Vagina (tissue), 2 donors: ENCODE measurements around the gene DENND1A. TPM values are rescaled to one million over a fixed set of nuclear protein-coding genes. Genes with fewer than 3 reads are reported as not detected.

Experiments
- DNase-seq, 2 donors: peaks; one replicate each; pipeline ENCODE4 v3.0.0-alpha.2; 2017; ENCODE audit errors: extremely low spot score in 2 of 2
- H3K27ac ChIP-seq: fragments of 200-600 bp; sonication (generic); one replicate; pipeline ENCODE4 v1.5.1; 2019
- H3K27me3 ChIP-seq: fragments of 200-600 bp; sonication (generic); one replicate; pipeline ENCODE4 v1.5.1; 2019
- H3K36me3 ChIP-seq, 2 donors: fragments of 200-600 bp; sonication (generic); one replicate each; pipeline ENCODE4 v1.5.1; 2017 to 2019
- H3K4me1 ChIP-seq: fragments of 200-600 bp; sonication (generic); one replicate; pipeline ENCODE4 v1.5.1; 2019
- H3K4me3 ChIP-seq, 2 donors: fragments of 200-600 bp; sonication (generic); 1 replicate in 1 of 2; 2 replicates in 1 of 2; pipeline ENCODE4 v1.5.1; 2016 to 2019
- H3K9me3 ChIP-seq: fragments of 200-600 bp; sonication (generic); one replicate; pipeline ENCODE4 v1.5.1; 2019
- POLR2A ChIP-seq, 2 donors: fragments of 450-650 bp; IDR thresholded peaks; one replicate each; pipeline ENCODE4 v1.6.1; 2017; ENCODE audit warnings: antibody characterized with exemption in 2 of 2, mild to moderate bottlenecking in 2 of 2, moderate library complexity in 2 of 2
- POLR2AphosphoS5 ChIP-seq, 2 donors: sonication (generic); formaldehyde crosslinking; IDR thresholded peaks; one replicate each; pipeline ENCODE4 v1.9.0; 2017; ENCODE audit warnings: antibody characterized with exemption in 2 of 2, mild to moderate bottlenecking in 2 of 2, low read depth in 1 of 2; ENCODE audit not compliant: insufficient read depth in 1 of 2
- intact Hi-C: fragments of 100-400 bp; cut with DNase I; formaldehyde crosslinking; loops from one replicate; pipeline ENCODE4 v1.15.1; 2023
- total RNA-seq: library from RNA; depleted of rRNA; stranded (reverse); fragments of >200 nt; gene quantifications from one replicate; pipeline ENCODE4 v1.2.3, GENCODE V29; 2016
- TF ChIP-seq, protein P1 (sequence below), 3 experiments: fragments of 450-650 bp in 2 of 3; fragments of 200-600 bp in 1 of 3; sonication (generic) in 1 of 3; IDR thresholded peaks; one replicate each; pipeline ENCODE4 v1.5.1; 2017 to 2019; ENCODE audit warnings: antibody characterized with exemption in 3 of 3, mild to moderate bottlenecking in 2 of 3, moderate library complexity in 2 of 3

Gene DENND1A
- total RNA-seq, 1 donor from 2014 or later = 20.4 TPM

DNA sequence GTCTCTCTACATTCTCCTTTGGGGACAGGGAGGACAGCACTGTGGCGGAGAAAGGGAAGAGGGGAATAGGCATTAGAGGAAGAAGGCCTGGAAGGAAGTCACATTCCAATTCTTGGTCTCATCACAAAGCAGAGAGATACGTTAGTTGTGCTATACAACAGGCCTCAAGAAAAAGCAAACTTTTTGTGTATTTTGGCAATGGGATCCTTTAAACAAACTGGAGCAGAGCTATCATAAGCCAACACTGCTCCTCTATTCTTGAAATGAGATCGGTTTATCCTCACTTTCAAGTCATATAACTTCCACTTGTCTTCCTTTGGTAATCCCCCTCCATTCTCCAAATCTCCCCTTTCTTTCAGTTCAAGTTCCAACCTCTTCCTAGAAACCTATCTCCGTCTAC is 6.5 kb downstream of the DENND1A start:
- Histone ChIP-seq H3K27ac (no peak overlapping the region), H3K27me3 (no peaks in the 10 kb centered on the region), H3K4me1 (peaks cover 16% of the 10 kb centered on the region), H3K9me3 (no peaks in the 10 kb centered on the region), H3K4me3 (no peak overlapping the region), H3K36me3 (no peaks in the 10 kb centered on the region)
- intact Hi-C loops = no loop called here
- TF ChIP-seq POLR2A (IDR thresholded peaks at IDR 0.05) = no peak
- TF ChIP-seq, protein P1, sequence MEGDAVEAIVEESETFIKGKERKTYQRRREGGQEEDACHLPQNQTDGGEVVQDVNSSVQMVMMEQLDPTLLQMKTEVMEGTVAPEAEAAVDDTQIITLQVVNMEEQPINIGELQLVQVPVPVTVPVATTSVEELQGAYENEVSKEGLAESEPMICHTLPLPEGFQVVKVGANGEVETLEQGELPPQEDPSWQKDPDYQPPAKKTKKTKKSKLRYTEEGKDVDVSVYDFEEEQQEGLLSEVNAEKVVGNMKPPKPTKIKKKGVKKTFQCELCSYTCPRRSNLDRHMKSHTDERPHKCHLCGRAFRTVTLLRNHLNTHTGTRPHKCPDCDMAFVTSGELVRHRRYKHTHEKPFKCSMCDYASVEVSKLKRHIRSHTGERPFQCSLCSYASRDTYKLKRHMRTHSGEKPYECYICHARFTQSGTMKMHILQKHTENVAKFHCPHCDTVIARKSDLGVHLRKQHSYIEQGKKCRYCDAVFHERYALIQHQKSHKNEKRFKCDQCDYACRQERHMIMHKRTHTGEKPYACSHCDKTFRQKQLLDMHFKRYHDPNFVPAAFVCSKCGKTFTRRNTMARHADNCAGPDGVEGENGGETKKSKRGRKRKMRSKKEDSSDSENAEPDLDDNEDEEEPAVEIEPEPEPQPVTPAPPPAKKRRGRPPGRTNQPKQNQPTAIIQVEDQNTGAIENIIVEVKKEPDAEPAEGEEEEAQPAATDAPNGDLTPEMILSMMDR (IDR thresholded peaks at IDR 0.05) = no peak
- TF ChIP-seq POLR2AphosphoS5 (IDR thresholded peaks at IDR 0.05; ENCODE audit: insufficient read depth in 1 of 2, low read depth in 1 of 2) = no peak
- no peak for DNase-seq

DNA sequence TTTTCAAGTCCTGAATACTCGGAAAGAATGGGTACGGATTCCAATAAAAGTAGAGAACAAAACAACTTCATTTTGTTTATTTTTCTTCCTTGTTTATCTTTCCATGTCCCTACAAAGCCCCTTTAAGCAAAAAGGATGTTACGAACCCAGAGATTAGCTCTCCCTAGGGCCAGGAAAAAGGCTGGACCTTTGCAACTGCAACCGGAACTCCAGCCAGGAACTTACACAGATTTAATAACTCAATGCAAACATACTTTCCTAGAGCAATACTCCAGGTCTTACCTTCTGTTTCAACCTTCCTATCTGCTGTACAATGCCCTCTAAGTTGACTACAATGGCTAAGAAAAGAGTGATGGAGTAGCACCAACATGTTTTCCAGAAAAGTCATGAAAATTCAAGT is 7.0 kb downstream of the DENND1A start:
- no peak overlapping the region for H3K27ac ChIP-seq
- intact Hi-C loops = no loop called here
- H3K4me3 ChIP-seq = no peak overlapping the region
- no peaks in the 10 kb centered on the region for H3K9me3 ChIP-seq
- peaks cover 11% of the 10 kb centered on the region for H3K4me1 ChIP-seq
- no peaks in the 10 kb centered on the region for H3K36me3 ChIP-seq
- TF ChIP-seq POLR2A (IDR thresholded peaks at IDR 0.05) = no peak
- TF ChIP-seq POLR2AphosphoS5 (IDR thresholded peaks at IDR 0.05; ENCODE audit: insufficient read depth in 1 of 2, low read depth in 1 of 2) = no peak
- TF ChIP-seq, protein P1 (IDR thresholded peaks at IDR 0.05) = no peak
- no peaks in the 10 kb centered on the region for H3K27me3 ChIP-seq
- no peak for DNase-seq

DNA sequence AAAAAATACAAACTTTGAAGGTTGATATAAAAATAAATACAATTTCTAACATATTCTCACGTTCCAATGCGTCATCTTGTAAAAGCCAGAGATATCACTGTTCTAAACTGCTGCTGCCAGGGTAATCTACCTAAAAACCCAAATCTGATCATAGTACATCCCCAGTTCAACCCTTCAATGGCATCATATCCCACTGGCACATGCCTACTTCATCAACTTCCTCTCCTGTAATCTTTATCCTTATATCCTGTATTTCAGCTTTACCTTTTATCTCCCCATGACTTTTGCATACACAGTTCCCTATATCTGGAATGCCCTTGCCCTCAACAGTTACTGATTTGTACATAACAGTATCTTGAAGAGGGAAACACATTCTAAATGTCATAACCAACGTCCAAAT is 7.5 kb downstream of the DENND1A start:
- Histone ChIP-seq H3K27ac (no peak overlapping the region), H3K27me3 (no peaks in the 10 kb centered on the region), H3K4me1 (peaks cover 6% of the 10 kb centered on the region), H3K4me3 (no peak overlapping the region), H3K36me3 (no peaks in the 10 kb centered on the region), H3K9me3 (no peaks in the 10 kb centered on the region)
- intact Hi-C loops = no loop called here
- no peak for DNase-seq
- TF ChIP-seq POLR2A (IDR thresholded peaks at IDR 0.05) (no peak), POLR2AphosphoS5 (IDR thresholded peaks at IDR 0.05; ENCODE audit: insufficient read depth in 1 of 2, low read depth in 1 of 2) (no peak)
- TF ChIP-seq, protein P1 (IDR thresholded peaks at IDR 0.05) = no peak

DNA sequence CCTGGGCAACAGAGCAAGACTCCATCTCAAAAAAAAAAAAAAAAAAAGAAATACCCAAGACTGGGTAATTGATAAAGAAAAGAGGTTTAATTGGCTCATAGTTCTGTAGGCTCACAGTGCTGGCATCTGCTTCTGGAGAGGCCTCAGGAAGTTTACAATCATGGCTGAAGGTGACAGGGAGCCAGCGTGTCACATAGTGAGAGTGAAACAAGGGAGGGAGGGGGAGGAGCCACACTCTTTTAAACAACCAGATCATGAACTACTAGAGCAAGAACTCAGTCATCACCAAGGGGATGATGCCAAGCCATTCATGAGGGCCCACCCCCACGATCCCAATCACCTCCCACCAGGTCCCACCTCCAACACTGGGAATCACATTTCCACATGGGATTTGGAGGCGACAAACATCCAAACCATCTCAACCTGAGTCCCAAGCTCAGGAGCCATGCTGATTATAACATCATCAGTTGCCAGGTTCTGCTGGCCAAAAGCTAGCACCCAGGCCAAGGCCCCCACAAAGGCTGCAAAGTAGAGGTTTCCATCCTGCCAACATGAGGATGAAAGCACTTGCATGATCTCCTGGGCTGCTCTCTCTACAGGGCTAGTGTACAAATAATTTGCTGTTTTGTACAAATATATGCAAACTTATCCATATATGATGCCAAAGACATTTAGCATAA is 15.3 kb downstream of the DENND1A start:
- DNase-seq = no peak
- no peaks in the 10 kb centered on the region for H3K9me3 ChIP-seq
- TF ChIP-seq POLR2A (IDR thresholded peaks at IDR 0.05) (no peak), POLR2AphosphoS5 (IDR thresholded peaks at IDR 0.05; ENCODE audit: insufficient read depth in 1 of 2, low read depth in 1 of 2) (no peak)
- TF ChIP-seq, protein P1 (IDR thresholded peaks at IDR 0.05) = no peak
- H3K36me3 ChIP-seq = no peaks in the 10 kb centered on the region
- H3K27me3 ChIP-seq = no peaks in the 10 kb centered on the region
- peaks cover 6% of the 10 kb centered on the region for H3K4me1 ChIP-seq
- no peak overlapping the region for H3K27ac ChIP-seq
- H3K4me3 ChIP-seq = no peak overlapping the region
- intact Hi-C loops = no loop called here

DNA sequence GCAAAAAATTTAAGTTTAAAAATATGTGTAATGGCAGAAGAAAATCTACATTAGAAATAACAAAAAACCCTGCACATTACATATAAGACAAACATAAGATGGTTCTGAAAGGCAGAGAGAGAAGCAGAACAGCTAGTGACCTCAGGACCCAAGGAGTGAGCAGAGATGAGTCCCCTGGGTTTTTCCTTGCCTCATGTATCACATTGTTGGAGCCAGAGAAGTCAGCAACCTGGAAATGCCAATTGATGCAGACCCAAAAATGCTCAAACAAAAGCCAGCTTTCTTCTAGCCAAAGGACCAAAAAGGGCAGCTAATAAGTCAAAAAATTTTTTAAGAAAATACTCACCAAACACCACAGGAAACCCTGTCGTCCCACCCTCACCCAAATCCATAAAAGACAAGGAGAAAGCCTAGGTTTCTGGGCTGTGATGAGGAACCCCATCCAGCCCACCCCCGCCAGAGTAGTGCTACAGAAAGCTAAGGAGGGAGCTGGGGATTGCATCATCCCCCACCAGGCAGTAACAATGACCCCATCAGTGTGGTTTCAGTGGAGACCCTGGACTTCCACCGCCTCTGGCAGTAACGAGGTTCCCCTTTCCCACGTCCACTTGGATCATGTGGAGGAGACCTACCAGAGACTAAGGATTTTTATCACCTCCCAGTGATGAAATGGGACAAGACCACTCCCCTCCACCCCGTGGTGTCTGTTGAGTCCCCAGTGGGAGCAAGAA is 17.6 kb downstream of the DENND1A start:
- no peak for DNase-seq
- intact Hi-C loops = no loop called here
- Histone ChIP-seq H3K27me3 (no peaks in the 10 kb centered on the region), H3K9me3 (no peaks in the 10 kb centered on the region), H3K4me1 (peaks cover 6% of the 10 kb centered on the region), H3K27ac (no peak overlapping the region), H3K4me3 (no peak overlapping the region), H3K36me3 (no peaks in the 10 kb centered on the region)
- TF ChIP-seq POLR2AphosphoS5 (IDR thresholded peaks at IDR 0.05; ENCODE audit: insufficient read depth in 1 of 2, low read depth in 1 of 2) (no peak), POLR2A (IDR thresholded peaks at IDR 0.05) (no peak)
- TF ChIP-seq, protein P1 (IDR thresholded peaks at IDR 0.05) = no peak
